Measurements from ENCODE around the gene FUNDC1.
"Not testable (repeated sequence)": the region's sequence is repeated elsewhere in the genome, so short reads cannot be mapped to it uniquely, and the experiment has no call there.

Gene FUNDC1, protein sequence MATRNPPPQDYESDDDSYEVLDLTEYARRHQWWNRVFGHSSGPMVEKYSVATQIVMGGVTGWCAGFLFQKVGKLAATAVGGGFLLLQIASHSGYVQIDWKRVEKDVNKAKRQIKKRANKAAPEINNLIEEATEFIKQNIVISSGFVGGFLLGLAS

DNA sequence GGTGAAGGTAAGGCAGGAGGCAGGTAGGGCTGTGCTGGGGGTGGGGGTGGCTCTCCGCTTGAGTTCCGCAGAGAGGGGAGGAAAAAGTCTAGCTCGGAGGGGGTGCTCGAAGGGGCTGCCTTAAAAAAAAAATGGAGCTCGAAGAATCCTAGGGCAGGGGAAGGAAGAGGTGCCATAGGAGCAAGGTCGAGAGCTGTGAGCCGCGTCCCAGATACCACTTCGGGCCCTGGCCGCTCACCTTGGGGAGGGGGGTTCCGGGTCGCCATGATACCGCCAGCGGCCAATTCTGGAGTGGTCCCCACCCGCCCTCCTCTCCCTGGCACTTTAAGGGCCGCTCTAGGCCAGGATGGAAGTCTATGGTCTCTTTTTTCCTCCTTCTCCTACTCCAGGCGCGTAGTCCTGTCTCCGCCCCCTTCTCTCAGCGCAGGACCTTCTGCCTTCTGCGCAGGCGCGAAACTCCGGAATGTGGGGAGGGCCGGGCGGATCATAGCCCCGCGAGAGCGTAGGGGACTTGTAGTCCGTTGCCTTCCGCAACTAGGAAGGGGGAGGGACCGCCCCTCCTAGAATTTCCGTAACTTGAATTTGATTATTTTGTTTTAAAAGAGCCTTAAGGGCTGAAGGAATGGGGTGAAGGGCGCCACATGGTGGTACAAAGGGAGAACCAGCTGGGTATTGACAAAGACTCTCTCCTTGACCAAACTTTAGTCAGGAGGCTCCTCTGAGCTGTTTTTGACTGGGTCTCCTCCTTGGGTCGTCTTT, at the start of gene FUNDC1:
TSS of gene FUNDC1 (minus strand) at position 293 of the 759 bp plus-strand sequence. CDS start at position 266, 27 bp downstream.
- peak; percentile 79 for DNase-seq

DNA sequence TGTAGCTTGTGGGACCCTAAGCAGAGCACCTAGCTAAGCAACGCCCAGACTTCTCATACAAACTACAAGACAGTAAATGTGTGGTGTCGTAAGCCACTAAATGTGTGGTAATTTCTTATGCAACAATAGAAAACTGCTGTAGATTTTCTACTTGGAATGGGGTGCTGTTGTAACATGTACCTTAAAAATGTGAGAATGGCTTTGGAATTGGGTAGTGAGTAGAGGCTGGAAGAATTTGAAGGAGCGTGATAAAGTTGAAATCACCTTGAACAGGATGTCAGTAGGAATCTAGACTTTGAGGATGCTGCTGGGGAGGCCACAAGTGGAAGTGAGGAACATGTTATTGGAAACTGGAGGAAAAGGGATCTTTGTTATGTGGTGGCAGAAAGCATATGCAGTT, 43.2 kb upstream of the FUNDC1 start:
- DNase-seq: no peak

DNA sequence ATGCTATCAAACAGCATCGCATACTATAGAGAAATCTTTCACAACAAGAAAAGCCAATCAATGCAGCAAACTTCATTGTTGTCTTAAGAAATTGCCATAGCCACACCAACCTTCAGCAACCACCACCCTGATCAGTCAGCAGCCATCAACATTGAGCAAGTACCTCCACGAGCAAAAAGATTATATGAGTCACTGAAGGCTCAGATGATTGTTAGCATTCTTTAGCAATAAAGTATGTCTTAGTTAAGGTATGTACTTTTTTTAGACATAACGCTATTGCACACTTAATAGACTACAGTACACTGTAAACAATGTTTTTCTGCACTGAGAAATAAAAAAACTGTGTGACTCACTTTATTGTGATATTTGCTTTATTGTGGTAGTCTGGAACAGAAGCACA, 37.8 kb upstream of the FUNDC1 start:
- no peak for DNase-seq

DNA sequence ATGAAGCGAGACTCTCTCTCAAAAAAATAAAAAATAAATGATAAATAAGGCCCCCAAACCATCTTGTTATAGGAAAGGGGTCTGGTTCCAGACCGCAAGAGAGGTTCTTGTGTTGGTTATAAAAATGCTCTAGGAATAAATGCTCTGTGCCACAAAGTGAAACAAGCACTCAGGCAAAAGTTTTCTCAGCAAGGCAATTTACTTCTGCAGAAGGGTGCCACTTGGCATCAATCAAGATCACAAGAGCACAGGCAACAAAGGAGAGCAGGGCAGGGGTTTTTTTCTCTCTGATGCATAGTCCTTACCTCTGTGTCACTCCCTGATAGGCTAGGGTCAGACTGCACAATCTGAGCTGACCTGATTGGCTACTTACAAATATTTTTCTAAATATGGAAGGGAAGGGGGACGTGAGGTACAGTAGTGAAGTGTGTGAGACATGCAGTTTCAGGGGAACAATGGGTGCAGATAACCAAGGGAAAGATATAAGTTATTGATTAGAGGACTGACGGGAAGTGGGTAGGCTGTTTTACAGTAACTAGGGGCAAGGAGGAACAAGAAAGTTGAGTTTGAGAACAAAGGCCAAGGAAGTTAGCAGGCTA, 29.8 kb upstream of the FUNDC1 start:
- no peak for DNase-seq

DNA sequence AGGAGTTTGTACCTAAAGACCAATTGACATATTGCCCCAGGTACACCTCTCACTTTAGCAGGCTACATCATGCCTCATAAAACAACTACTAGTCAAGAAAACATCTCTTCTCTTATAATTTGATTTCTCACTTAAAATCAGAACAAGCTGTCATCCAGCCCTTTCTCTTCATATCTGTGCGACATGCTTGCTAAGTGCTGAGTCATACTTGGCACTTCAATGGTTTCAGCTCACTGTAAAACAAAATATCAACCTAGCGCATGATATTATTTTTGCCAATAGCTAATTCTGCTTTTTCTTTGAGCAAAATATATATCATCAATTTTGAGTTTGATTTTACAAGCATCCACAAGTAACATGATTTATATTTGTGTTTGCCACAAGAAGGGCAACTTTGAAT, 27.9 kb upstream of the FUNDC1 start:
- no peak for DNase-seq

DNA sequence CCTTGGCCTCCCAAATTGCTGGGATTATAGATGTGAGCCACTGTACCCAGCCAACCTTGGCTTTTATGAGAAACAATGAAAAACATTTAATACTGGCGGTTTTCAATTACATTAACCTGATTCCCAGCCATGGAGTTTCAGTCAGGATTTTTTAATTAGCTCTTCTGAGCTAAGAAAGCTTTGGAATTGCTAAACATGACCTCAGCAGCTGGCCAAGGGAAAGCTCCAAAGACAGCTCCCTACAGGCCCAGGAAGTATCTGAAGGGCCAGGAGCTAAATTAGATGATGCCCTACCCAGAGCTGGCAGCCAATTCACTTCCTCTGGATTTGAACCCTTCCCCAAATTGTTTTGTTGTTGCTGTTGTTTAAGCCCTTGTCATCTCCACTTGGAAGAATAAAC, 26.5 kb upstream of the FUNDC1 start:
- no peak for DNase-seq

DNA sequence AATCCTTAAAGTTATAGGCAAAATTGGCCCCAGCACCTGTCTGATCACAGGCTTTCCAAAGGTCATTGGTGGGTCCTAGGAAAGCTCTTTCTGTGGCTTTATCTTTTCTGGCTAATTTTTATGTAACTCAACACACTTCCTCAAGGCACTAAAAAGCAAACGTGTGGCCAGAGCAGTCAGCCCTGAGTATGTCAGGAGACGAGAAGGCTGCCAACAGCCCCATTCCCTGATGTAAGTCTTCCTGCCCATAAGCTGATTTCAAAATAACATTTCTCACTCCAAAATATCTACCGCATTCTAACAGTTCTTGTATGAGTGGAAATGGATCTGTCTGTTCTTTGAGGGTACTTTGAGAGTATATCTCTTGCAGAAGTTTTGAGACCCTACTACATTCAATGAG, 25.5 kb upstream of the FUNDC1 start:
- no peak for DNase-seq

DNA sequence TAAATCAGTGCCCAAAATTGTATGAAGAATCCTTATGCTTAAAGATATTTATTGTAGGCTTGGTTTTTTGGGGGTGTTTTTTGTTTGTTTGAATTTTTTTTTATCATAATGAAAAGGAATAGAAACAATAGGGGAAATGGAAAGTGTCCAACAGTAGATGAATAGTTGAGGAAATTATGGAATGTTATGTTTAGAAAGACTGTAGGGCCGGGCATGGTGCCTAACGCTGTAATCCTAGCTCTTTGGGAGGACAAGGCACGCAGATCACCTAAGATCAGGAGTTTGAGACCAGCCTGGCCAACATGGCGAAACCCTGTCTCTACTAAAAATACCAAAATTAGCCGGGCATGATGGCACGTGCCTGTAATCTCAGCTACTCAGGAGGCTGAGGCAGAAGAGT, 19.2 kb upstream of the FUNDC1 start:
- DNase-seq: not testable (repeated sequence)

DNA sequence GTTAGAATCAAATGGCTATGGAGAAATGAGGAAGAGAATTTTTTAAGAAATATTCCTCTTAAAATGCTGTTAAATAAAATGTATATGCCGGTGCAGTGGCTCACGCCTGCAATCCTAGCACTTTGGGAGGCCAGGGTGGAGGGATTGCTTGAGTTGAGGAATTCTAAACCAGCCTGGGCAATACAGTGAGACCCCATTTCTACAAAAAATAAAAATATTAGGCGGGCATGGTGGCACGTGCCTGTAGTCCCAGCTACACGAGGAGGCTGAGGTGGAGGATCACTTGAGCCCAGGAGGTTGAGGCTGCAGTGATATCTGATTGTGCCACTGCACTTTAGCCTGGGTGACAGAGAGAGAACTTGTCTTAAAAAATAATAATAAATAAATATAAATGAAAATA, 7.9 kb upstream of the FUNDC1 start:
- no peak for DNase-seq

DNA sequence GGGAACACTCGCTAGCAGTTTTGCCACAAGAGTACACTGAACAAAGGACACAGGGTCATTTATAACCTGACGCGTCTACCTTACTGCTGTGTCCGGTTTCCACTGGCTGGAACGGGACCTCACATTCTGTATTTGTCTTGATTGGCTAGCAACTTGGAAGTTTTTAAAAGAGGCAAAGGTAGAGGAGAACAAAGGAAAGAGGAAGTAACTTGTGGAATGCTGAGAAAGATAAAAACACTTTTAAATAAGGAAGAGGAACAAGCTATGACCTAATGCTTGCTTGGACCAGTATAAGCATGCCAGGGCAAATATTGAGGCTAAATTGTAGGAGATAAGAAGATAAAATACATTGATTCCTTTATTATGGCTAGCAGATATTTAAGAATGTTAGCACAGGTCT, 2.8 kb upstream of the FUNDC1 start:
- DNase-seq: not testable (repeated sequence)

DNA sequence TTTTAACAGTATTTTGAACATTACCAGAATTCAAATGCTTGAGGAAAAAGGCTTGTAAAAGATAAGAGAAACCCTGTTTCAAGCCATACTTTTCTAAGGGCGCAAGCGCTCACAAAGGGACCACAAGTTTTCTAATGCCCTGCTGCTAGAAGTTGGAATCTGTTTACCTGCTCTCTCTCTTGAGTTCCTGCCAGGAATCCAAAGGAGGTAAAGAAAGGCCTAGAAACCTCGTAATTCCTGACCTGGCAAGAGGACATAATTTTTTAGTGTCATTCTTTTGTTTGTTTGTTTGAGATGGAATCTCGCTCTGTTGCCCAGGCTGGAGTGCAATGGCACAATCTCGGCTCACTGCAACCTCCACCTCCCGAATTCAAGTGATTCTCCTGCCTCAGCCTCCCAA, 1.4 kb upstream of the FUNDC1 start:
- no peak for DNase-seq

DNA sequence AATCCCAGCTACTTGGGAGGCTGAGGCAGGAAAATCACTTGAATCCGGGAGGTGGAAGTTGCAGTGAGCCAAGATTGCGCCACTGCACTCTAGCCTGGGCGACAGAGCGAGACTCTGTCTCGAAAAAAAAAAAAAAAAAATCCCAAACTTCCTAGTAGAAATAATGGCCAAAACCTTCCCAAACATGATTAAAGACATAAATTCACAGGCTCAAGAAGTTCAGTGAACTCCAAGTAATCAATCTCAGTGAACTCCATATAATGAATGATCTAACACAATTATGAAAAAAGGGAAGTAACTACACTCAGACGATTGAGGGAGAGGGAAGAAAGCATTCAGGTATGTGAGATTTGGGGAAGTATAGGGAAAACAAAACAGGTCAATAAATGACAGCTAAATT, 6.5 kb downstream of the FUNDC1 start:
- DNase-seq: no peak

DNA sequence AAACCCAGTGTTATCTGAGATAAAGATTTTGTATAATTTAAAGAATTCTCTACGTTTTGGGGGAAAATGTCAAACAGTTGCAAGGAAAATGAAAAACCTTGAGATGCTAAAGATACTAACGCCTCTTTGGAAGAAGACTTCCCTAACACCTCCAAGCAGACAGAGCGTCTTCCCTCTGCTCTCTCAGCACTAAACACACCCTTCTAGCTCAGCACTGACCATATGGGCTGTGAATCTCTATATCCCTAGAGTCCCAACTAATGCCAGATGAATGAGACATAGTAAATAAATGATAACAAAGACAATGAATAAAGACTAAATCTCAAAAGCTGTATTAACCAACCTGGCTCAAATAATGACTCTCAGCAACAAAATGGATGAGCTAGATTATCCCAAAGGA, 13.3 kb downstream of the FUNDC1 start:
- DNase-seq: no peak

DNA sequence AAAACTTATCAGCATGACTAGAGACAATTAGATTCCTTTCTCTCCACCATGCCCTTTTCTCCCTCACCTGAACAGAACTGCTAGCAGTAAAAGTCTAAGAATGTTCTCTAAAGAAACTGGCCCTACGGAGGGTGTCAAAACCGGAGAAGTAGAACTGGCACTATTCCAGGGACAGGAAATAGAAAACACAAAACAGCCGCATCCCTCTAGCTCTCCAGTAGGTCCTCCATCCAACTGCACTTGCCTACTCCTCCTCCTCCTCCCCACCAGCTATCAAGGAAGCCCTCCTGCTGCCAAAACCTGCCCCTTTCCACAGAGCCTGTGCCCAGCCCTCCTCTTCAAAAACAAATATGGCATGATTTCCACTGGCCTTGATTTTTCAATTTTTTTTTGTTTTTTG, 28.4 kb downstream of the FUNDC1 start:
- no peak for DNase-seq

DNA sequence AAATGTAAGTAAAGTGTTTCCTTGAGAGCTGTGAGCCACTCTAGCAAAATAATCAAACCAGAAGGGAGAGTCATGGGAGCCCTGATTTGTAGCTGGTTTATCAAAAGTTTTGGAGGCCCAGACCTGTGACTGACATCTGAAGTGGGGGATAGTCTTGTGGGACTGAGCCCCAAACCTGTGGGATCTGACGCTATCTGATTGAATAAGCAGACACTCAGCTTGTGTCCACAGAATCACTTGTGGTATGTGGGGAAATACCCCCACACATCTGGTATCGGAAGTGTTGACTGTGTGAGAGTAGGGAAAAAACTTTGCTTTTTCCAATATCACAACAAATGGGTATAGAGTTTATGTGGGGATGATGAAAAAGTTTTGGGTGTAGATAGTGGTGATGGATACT, 35.4 kb downstream of the FUNDC1 start:
- DNase-seq: no peak

DNA sequence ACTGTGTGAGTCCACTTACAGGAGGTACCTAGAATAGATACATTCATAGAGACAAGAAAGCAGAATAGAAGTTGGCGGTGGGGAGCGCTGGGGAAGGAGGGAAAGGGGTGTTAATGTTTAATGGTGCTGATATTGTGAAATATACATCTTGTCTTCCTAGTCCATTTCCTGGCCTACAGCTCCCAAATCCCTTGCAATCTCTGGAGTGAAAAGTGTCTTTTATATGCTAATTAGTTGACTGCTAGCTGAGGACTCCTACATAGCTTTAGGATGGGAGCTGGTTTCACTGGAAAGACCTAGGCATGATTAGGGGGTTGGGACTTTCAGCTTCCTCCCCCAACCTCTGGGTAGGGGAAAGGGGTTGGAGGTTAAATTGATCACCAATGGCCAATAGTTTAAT, 36.0 kb downstream of the FUNDC1 start:
- DNase-seq: no peak

DNA sequence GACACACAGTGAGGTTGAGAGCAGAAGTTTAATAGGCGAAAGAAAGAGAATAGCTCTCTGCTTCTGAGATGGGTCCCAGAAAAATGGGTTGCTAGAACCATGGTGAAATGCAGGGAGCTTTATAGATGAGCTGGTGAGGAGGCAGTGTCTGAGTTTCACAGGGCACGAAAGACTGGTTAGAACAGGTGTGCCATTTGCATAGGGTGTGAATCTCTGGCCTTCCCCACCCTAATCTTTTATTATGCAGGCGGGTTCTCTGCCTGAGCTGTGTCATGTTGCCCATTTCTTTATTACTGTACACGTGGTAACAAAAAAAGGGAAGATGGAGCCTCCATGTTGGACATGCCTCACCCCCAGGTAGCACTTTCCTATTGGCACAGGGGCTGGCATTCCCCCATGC, 39.1 kb downstream of the FUNDC1 start:
- DNase-seq: no peak

DNA sequence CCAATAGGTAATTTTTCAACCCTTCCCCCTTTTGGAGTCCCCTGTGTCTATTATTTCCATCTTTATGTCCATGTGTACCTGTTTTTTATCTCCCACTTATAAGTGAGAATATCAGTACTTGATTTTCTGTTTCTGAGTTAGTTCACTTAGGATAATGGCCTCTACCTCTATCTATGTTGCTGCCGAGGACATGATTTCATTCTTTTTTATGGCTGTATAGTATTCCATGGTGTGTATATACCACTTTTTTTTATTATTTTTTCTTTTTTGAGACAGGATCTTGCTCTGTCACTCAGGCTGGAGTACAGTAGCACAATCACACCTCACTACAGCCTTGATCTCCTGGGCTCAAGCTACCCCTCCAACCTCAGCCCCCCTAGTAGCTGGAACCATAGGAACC, 47.6 kb downstream of the FUNDC1 start:
- no peak for DNase-seq

DNA sequence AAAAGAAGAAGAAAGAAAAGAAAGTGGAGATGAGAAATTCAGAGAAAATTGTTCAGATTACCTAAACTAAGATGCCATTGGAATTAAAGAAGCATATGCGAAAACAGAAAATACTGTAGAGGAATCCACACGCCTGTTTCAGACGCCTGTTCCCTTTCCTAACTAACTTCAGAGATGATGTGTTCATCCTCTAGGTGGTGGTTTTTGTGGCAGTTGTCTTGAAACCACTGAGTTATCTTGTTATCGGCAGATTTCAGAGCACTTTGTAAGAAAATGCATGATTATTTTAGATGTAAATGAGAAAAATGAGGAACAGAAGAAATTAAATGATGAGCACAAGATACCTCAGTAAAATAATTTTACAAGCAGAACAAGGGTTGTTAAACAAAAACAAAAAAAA, 48.3 kb downstream of the FUNDC1 start:
- no peak for DNase-seq

DNA sequence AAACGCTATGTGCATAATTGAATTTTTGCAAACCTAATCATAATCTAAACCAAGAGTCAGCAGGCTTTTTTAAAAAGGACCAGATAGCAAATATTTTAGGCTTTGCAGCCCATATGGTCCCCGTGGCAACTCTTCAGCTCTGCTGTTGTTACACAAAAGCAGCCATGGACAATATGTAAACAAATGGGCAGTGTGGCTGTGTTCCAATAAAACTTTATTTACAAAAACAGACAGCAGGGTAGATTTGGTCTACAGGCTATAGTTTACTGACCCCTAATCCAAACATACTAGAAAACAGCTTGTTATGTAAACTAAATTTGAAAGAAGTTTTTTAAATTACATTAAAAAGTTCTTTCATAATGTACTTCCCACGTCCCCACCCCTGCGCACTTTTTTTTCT, 53.1 kb downstream of the FUNDC1 start:
- no peak for DNase-seq

DNA sequence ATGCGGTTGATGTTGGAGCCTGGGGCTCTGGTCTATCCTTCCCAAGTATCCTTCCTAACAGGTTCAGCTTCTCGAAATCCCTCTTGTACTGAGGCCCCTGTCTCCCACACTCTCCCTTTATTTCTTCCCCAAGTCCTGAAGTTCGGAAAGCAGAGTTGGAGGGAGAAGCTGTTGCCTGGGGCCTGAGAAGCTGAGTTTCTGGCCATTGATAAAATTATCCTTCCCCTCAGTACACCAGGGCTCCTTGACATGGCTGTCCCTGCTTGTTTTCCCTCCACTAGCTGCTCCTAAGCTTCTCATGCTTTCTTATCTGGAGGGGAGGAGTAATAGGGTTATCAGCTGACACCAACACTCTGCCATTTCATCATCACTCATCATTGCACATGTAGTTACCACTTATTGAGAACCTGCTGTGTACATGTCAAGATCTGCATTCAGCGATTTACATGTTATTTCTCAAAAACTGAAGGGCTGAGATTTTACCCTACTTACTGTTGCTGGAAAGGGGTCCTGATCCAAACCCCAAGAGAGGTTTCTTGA, 58.0 kb downstream of the FUNDC1 start:
- no peak for DNase-seq

DNA sequence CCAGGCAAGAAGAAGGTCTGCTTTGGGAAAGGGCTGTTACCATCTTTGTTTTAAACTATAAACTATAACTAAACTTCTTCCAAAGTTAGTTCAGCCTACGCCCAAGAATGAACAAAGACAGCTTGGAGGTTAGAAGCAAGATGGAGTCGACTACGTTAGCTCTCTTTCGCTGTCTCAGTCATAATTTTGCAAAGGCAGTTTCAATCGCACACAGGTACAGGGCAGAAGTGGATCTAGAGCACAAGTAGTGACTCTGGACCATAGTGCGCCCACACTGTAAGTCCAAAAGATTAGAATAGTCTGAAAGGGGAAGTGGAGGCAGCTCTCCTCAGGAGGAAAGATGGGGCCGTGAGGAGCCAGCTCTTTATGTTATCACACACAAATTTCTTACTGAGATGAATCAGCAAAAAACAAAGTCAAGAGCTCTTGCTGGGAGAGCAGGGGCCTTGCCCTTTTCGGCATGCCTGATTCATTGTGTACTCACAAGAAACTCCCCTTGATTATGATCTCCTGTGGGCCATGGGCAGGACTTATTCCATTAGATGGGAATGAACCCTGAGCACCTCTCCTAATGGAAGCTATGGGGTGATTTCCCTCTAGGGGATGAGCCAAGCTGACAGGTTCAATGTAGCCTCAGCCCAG, 58.6 kb downstream of the FUNDC1 start:
- DNase-seq: no peak

DNA sequence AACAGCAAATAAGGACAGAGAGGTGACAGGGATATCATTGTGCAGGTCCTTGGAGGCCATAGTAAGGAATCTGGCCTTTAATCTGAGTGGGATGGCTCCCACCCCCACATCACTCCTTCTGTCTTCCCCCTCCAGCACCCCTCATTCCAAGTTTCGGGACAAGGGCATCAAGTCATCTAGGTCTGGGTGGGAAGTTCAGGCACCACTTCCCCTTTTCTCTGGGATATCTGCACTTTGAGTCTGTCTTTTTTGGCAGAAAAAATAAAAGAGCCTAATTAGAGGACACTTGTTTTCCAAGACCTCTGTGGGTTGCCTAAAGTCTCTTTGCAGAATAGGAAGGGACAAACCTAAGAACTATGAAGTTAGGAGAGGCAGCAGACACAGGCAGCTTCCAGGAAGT, 60.1 kb downstream of the FUNDC1 start:
- no peak for DNase-seq

DNA sequence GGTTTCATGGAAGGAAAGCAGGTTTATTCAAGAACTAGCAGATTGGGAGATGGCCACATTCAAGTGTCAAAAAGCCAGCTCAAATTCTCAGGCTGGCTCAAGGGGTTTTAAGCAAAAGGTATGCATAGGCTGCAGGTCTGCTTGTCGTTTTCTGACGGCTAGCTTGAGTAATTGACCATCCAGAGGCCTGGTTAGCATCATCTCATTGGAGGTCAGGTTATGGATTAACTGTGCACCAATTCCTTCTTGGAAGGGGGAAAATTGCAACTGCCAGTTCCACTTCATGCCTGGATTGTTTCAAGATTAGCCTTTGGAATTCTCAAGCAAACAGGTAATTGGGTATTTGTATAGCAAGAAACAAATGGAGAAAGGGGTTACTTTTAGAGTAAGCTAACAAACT, 62.1 kb downstream of the FUNDC1 start:
- DNase-seq: no peak
